ENCODE measurements around the gene MTF1. TPM values are rescaled to one million over a fixed set of nuclear protein-coding genes. Genes with fewer than 3 reads are reported as not detected.
"Not testable (repeated sequence)": the region's sequence is repeated elsewhere in the genome, so short reads cannot be mapped to it uniquely, and the experiment has no call there.

MTF1 gene
- total RNA-seq = 18.6 TPM

GRCh38 chr1:37859507-37860345 lies at the start of gene MTF1:
MTF1 (minus strand) TSS chr1:37859592; CDS start chr1:37857658, 1,934 bp downstream.
- DNase-seq (ENCODE audit: low spot score) = peak; percentile 96

- DNase-seq (ENCODE audit: low spot score) = not testable (repeated sequence)
Measured at GRCh38 chr1:37908531-37908930, 49.1 kb upstream of the MTF1 start.

- not testable (repeated sequence) for DNase-seq (ENCODE audit: low spot score)
Measured at GRCh38 chr1:37907416-37908125, 48.2 kb upstream of the MTF1 start.

- DNase-seq (ENCODE audit: low spot score) = not testable (repeated sequence)
Measured at GRCh38 chr1:37906591-37906990, 47.2 kb upstream of the MTF1 start.

DNA sequence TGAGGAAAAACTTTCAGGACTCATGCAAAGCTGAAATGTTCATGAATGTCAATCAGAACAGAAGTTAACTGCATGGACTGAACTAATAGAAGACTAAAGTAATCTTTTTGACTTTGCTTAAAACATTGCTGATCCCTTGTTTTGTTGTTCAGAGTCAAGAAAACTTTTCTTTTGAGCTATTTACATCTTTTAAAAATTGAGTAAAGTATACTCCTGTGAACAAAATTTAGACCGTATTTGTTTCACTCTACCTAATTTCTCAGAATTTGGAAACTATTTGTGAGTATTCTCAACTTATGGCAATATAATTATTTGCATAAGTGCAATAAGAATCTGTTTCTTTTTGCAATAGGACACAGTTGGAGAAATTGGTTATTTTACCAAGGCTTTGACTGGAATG lies 46.3 kb upstream of the MTF1 start:
- DNase-seq (ENCODE audit: low spot score) = no peak

DNA sequence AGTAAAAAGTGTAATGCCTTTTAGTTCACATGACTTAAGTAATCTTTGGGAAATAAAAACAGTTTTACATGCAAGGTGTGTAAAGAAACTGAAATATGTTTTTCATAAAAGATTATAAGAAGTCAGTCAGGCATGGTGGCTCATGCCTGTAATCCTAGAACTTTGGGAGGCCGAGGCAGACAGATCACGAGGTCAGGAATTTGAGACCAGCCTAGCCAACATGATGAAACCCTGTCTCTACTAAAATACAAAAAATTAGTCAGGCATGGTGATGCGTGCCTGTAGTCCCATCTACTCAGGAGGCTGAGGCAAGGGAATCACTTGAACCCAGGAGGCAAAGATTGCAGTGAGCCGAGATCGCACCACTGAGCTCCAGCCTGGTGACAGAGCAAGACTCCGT lies 44.5 kb upstream of the MTF1 start:
- not testable (repeated sequence) for DNase-seq (ENCODE audit: low spot score)

DNA sequence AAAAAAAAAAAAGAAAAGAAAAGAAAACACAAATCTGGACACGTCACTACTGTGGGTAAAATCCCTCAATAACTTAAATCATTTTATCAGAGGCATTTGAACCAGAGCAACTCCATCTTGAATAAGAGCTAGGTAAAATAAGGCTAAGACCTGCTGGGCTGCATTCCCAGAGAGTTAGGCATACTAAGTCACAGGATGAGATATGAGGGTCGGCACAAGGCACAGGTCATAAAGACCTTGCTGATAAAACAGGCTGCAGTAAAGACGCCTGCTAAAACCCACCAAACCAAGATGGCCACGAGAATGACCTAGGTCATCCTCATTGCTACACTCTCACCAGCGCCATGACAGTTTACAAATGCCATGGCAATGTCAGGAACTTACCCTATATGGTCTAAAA lies 43.6 kb upstream of the MTF1 start:
- DNase-seq (ENCODE audit: low spot score) = no peak

DNA sequence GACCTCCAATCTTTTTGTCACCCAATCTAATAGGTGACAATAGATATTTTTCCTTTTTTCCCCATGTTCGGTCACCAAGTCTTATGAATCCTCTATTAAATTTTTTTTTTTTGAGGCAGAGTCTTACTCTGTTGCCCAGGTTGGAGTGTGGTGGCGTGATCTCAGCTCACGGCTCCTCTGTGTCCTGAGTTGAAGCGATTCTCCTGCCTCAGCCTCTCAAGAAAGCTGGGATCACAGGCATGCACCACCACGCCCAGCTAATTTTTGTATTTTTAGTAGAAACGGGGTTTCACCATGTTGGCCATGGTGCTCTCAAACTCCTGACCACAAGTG lies 42.5 kb upstream of the MTF1 start:
- DNase-seq (ENCODE audit: low spot score) = no peak

- no peak for DNase-seq (ENCODE audit: low spot score)
Measured at GRCh38 chr1:37901191-37901892, 42.0 kb upstream of the MTF1 start.

GRCh38 chr1:37897563-37897962 lies 38.2 kb upstream of the MTF1 start:
- not testable (repeated sequence) for DNase-seq (ENCODE audit: low spot score)

- DNase-seq (ENCODE audit: low spot score) = no peak
Measured at GRCh38 chr1:37893673-37894072, 34.3 kb upstream of the MTF1 start.

DNA sequence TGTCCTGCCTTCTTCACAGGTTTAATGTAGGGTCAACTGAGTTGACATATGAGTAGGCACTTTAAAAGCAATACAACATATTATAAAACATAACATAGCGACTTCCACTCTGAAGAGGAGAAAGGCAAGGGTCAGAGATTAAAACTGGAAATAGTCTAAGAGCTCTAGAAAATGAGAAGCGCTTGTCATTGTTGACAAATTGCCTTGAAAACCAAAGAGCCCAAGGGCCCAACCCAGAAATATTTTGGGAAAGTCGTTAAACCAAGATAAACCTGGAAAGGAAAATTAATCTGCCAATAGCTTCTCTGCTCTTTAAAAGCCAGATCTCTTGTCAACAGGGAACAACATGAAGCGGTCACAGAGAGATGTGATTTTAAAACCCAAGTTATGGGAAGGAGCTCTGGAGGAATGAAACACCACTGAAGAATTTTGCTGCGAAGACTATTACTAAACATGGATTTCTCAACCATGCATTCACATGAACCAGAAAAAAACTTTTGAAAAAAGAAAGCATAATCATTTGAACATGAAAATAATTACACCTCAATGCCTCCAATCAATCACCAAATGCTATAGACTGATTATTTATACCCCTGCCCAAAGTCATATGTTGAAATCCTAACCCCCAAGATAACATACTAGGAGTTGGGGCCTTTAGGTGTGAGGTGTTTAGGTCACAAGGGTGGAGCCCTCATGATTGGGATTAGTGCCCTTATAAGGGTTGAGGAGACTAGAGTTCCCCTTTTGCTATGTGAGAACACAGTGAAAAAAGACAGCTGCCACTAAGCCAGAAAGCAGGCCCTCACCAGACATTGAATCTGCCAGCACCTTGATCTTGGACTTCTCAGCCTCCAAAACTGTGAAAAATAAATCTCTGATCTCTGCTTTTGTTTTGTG lies 33.0 kb upstream of the MTF1 start:
- DNase-seq (ENCODE audit: low spot score) = no peak

- no peak for DNase-seq (ENCODE audit: low spot score)
Measured at GRCh38 chr1:37890378-37891014, 31.1 kb upstream of the MTF1 start.

DNA sequence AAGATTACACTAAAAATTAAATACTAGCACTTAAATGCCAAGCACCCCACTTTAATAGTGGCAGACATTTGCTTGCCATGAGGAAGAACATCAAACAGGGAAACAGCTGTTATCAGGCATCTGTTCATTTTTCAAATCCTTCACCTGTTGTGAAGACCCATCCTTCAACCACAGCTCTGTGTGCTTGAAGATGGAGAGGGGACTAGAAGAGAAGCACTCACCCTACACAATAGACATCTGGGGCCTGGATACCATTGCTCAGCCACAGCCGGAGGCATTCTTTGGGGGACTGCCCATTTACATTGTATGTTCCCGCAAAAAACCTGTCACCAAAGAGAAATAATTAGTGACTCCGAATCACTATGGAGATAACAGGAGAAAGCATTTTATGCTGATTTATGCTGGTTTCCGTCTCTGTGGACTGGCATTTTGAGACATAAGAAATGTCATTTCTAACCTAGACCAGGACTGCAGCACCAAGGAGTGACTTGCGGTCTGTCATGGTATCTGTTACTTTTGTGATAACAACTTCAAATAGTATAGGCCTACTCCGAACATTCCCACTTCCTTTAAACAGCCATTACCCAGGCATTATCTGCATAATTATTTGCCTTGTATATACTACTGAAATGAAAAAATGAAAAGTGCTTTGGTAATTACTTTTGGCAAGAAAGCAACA lies 28.8 kb upstream of the MTF1 start:
- no peak for DNase-seq (ENCODE audit: low spot score)

DNA sequence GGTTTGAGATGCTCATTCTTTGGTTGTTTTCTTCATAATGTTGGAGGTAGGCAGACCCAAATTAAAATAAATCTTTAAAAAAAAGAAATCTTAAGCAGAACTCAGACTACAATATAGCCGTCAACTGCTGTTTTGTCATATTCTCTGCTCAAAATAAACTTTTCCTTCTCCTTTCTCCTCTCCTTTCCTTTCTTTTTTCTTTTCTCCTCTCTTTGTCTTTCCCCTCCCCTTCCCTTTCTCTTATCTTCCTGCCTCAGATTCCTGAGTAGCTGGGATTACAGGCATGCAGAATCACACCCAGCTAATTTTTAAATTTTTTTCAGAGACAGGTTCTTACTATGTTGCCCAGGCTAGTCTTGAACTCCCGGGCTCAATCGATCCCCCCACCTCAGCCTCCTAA lies 24.8 kb upstream of the MTF1 start:
- DNase-seq (ENCODE audit: low spot score) = no peak

- DNase-seq (ENCODE audit: low spot score) = no peak
Measured at GRCh38 chr1:37883671-37884070, 24.3 kb upstream of the MTF1 start.

- DNase-seq (ENCODE audit: low spot score) = no peak
Measured at GRCh38 chr1:37879865-37880264, 20.5 kb upstream of the MTF1 start.

DNA sequence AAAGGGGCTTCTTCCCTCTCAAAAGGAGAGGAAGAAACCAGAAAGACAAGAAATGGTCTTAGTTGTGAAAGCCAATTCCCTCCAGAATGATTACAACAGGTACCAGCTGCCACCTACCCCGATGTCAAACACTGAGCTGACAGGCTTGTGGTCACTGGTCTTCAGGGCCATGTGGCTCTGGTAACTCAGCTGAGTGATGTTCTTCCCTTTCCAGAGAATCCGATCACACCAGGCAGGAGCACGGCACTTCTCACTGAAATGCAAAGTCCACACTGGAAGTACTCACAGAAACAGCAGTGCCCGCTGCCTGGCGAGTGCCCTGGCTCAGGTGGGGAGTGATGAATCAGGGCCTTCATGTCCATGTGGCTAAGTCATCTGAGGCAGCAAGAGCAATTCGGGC lies 18.7 kb upstream of the MTF1 start:
- DNase-seq (ENCODE audit: low spot score) = no peak

GRCh38 chr1:37875833-37876232 lies 16.4 kb upstream of the MTF1 start:
- DNase-seq (ENCODE audit: low spot score) = no peak

GRCh38 chr1:37872692-37873091 lies 13.3 kb upstream of the MTF1 start:
- no peak for DNase-seq (ENCODE audit: low spot score)

DNA sequence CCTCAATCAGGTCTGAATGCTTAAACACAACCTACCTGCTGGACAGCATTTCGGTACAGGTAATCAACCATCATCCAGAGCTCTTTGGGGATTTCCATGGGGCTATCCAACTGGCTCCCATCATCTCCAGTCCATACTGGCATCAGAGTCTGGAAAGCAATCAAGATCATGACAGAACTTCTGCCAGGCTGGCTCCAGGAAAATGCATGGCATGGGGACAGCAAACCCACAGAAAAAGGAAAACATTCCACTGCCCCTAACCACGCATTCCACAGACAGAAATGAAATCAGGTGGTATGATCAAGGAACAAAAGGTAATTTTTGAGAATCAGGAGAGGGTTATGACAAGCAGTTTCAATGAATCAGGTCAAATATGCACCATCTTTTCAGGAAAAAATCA lies 9.1 kb upstream of the MTF1 start:
- DNase-seq (ENCODE audit: low spot score) = no peak

Measured in mucosa of gallbladder (tissue), 1 donor.